Measurements from ENCODE around the gene RPS6KA2. TPM values are rescaled to one million over a fixed set of nuclear protein-coding genes. Genes with fewer than 3 reads are reported as not detected.

Gene RPS6KA2
- total and polyA plus RNA-seq, 2 donors (not counting 3 experiments of a cell fraction or from before 2014, with no cell fraction given) = 54.5 to 75.8 TPM

GRCh38 chr6:166570929-166571713, 55.9 kb downstream of the RPS6KA2 start:
- no TSS peak for BruUV-seq (replicated peaks)
- intact Hi-C loops (cut with micrococcal nuclease) = no loop called here
- CTCF ChIA-PET = no interaction called here
- H3K36me3 ChIP-seq (ENCODE audit: control insufficient read depth in 2 of 2, extremely low read depth in 1 of 2, insufficient read depth in 2 of 2, low read length in 2 of 2) = peaks cover 0 to 7% of the 10 kb centered on the region in 2 experiments
- DNase-seq (ENCODE audit: low read depth, low spot score) (no peak), FAIRE-seq (peak; percentile 49)
- H2AFZ ChIP-seq (ENCODE audit: low read depth, low read length) = no peak overlapping the region
- no peak overlapping the region for H3K9ac ChIP-seq (replicated peaks; ENCODE audit: extremely low read depth, insufficient read depth, low read length)
- H4K20me1 ChIP-seq (replicated peaks; ENCODE audit: control insufficient read depth, extremely low read depth, insufficient read depth, low read length) = no peaks in the 10 kb centered on the region
- peaks cover 3% of the 10 kb centered on the region for H3K79me2 ChIP-seq (ENCODE audit: control insufficient read depth, insufficient read depth, low read length)
- no peak overlapping the region for H3K4me3 ChIP-seq (replicated peaks in 1 of 3; ENCODE audit: insufficient read depth in 1 of 3, low read depth in 1 of 3, low read length in 3 of 3)
- H3K9me1 ChIP-seq (replicated peaks; ENCODE audit: control insufficient read depth, extremely low read depth, insufficient read depth, low read length) = no peaks in the 10 kb centered on the region
- dilution Hi-C loops (cut with MboI; ENCODE audit: extremely low pct_ligation_motif_present, low sequenced_read_pairs) = no loop called here
- TF ChIP-seq CTCF (IDR thresholded peaks at IDR 0.05; ENCODE audit: extremely low read depth in 1 of 2, insufficient read depth in 1 of 2, low read depth in 1 of 2, low read length in 2 of 2) = no peak
- TF ChIP-seq MYC (IDR thresholded peaks at IDR 0.05; ENCODE audit: low read depth, low read length) = no peak
- TF ChIP-seq POLR2AphosphoS5 (IDR thresholded peaks at IDR 0.05; ENCODE audit: insufficient read depth, low read depth, low read length) = no peak
- no peak for TF ChIP-seq FOS (IDR thresholded peaks at IDR 0.05; ENCODE audit: borderline replicate concordance, insufficient read depth, low read length)
- no peak for TF ChIP-seq POLR2A (IDR thresholded peaks at IDR 0.05; ENCODE audit: low read depth, low read length)
- TF ChIP-seq GATA2 (IDR thresholded peaks at IDR 0.05; ENCODE audit: insufficient read depth, insufficient read length, low read depth, low read length) = no peak
- no peak for TF ChIP-seq EZH2 (IDR thresholded peaks at IDR 0.05; ENCODE audit: borderline replicate concordance, low read depth, low read length, severe bottlenecking)
- no peak for TF ChIP-seq JUN (IDR thresholded peaks at IDR 0.05; ENCODE audit: borderline replicate concordance, insufficient read depth, insufficient read length, low read depth)
- no peak for TF ChIP-seq MAX (IDR thresholded peaks at IDR 0.05; ENCODE audit: insufficient read depth, insufficient read length)
- H3K9me3 ChIP-seq (replicated peaks; ENCODE audit: control insufficient read depth, insufficient read depth, low read length) = no peaks in the 10 kb centered on the region
- peak overlapping the region; percentile 23 for H3K4me2 ChIP-seq (ENCODE audit: insufficient read depth, low read length)
- POLR2A ChIA-PET = interaction anchor here (0.7 kb wide), 1 partner anchor 59 kb away, joined by 4 read pairs; no protein-coding TSS in a partner anchor
- H3K27ac ChIP-seq (ENCODE audit: insufficient read depth, low read depth, low read length) = no peak overlapping the region
- H3K4me1 ChIP-seq (ENCODE audit: control insufficient read depth, extremely low read depth, insufficient read depth, low read length) = peaks cover 24% of the 10 kb centered on the region
- no peaks in the 10 kb centered on the region for H3K27me3 ChIP-seq (ENCODE audit: control insufficient read depth in 2 of 2, insufficient read depth in 2 of 2, low read length in 2 of 2)

Data from endothelial cell of umbilical vein (primary cell).